Activated CD8-positive, alpha-beta T cell treated with anti-CD3 and anti-CD28 coated beads, Interleukin-2, amount 10 ng/mL, durations not matched to agents 7 days and 5 days (primary cell): Measurements from ENCODE around the gene EEF1AKMT1. TPM values are rescaled to one million over a fixed set of nuclear protein-coding genes. Genes with fewer than 3 reads are reported as not detected.

ENCODE experiments used
- ATAC-seq: fragments of 150-1000 bp; cut with Tn5 transposase; one replicate; pipeline ENCODE4 v1.10.0; 2021; ENCODE audit warnings: moderate library complexity
- CTCF ChIA-PET: fragments of 350-600 bp; sonication (Branson Sonifier 250); formaldehyde crosslinking; loops from one replicate; lab custom pipeline; 2021; ENCODE audit warnings: antibody characterized with exemption; lab: Charles Lee
- POLR2A ChIA-PET: fragments of 350-600 bp; sonication (Branson Sonifier 250); formaldehyde crosslinking; loops from one replicate; lab custom pipeline; 2021; ENCODE audit warnings: antibody characterized with exemption; lab: Charles Lee
- DNase-seq: peaks from one replicate; pipeline ENCODE4 v3.0.0-alpha.2; 2020
- H3K27ac Mint-ChIP-seq: one replicate; pipeline ENCODE4 v1.8.0; 2021; ENCODE audit warnings: mild to moderate bottlenecking, mixed read lengths
- H3K27me3 Mint-ChIP-seq: one replicate; pipeline ENCODE4 v1.8.0; 2021; ENCODE audit warnings: low read depth, mixed read lengths
- H3K36me3 Mint-ChIP-seq: one replicate; pipeline ENCODE4 v1.8.0; 2021; ENCODE audit warnings: low read depth, mixed read lengths
- H3K4me1 Mint-ChIP-seq: one replicate; pipeline ENCODE4 v1.8.0; 2021; ENCODE audit warnings: low read depth, mixed read lengths
- H3K4me3 Mint-ChIP-seq: one replicate; pipeline ENCODE4 v1.8.0; 2021; ENCODE audit warnings: mild to moderate bottlenecking, mixed read lengths
- H3K9me3 Mint-ChIP-seq: one replicate; pipeline ENCODE4 v1.8.0; 2022; ENCODE audit warnings: mixed read lengths; ENCODE audit not compliant: insufficient read depth
- total RNA-seq, 2 experiments: library from RNA; stranded (reverse); gene quantifications; one replicate each; pipeline ENCODE4 v1.2.3, GENCODE V29; 2021

The EEF1AKMT1 gene, protein sequence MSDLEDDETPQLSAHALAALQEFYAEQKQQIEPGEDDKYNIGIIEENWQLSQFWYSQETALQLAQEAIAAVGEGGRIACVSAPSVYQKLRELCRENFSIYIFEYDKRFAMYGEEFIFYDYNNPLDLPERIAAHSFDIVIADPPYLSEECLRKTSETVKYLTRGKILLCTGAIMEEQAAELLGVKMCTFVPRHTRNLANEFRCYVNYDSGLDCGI
- 10 to 100 TPM in 1 of 2 experiments, 1 to 10 TPM in 1; 10.0 to 11.2 TPM for total RNA-seq

GRCh38 chr13:20773194-20774080 lies at the start of gene EEF1AKMT1:
TSS of gene EEF1AKMT1 (minus strand) at chr13:20773961. CDS start at chr13:20757598, 16,363 bp downstream.
- Mint-ChIP-seq H3K27me3 (no peaks in the 10 kb centered on the region), H3K9me3 (peaks cover 8% of the 10 kb centered on the region), H3K36me3 (peaks cover 52% of the 10 kb centered on the region), H3K4me1 (peaks cover 33% of the 10 kb centered on the region), H3K4me3 (peak within 1 kb of the TSS; percentile 96), H3K27ac (peak within 1 kb of the TSS; percentile 99)
- DNase-seq (peak; percentile 95), ATAC-seq (peak; percentile 93)
- CTCF ChIA-PET, result interaction anchor here (1.1 kb wide), 1 partner anchor 55 kb away, joined by 3 read pairs; no protein-coding TSS in a partner anchor
- POLR2A ChIA-PET, result interaction anchor here (0.5 to 2.5 kb wide), 15 partner anchors 9 to 921 kb away, joined by 3 to 8 read pairs (median 4); partner anchors contain the start of genes IFT88, MRPL57, SKA3 and XPO4

DNA sequence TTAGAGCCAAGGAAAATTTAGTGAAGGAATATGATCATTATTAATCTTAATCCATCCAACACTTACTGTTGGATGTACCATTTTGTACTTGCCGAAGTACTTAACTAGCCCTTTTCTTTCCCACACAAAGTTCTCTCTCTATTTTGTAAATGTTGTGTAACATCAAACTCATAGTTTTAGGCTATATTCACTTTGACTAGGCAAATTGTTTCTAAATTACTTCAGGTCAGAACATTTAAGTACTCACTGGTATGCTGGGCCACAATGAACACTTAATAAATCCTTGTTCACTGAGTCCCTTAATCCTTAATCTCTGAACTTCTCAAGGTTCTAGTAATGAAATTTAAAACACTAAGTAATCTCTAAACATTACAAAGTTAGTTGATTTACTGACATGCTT lies 49.3 kb upstream of the EEF1AKMT1 start:
- H3K4me3 Mint-ChIP-seq, result no peak overlapping the region
- H3K4me1 Mint-ChIP-seq, result no peaks in the 10 kb centered on the region
- DNase-seq (no peak), ATAC-seq (no peak)
- CTCF ChIA-PET, result no interaction called here
- POLR2A ChIA-PET, result no interaction called here
- H3K27ac Mint-ChIP-seq, result no peak overlapping the region
- H3K9me3 Mint-ChIP-seq, result no peaks in the 10 kb centered on the region
- no peaks in the 10 kb centered on the region for H3K27me3 Mint-ChIP-seq
- H3K36me3 Mint-ChIP-seq, result peaks cover 4% of the 10 kb centered on the region

- Mint-ChIP-seq H3K9me3 (no peaks in the 10 kb centered on the region), H3K36me3 (peaks cover 4% of the 10 kb centered on the region), H3K27me3 (no peaks in the 10 kb centered on the region), H3K4me1 (no peaks in the 10 kb centered on the region), H3K27ac (no peak overlapping the region), H3K4me3 (no peak overlapping the region)
- ATAC-seq (no peak), DNase-seq (no peak)
- POLR2A ChIA-PET, result no interaction called here
- CTCF ChIA-PET, result interaction anchor here (0.8 kb wide), 1 partner anchor 101 kb away, joined by 3 read pairs; no protein-coding TSS in a partner anchor
These were observed 48.6 kb upstream of the EEF1AKMT1 start for GRCh38 chr13:20822406-20822805.

- H3K27me3 Mint-ChIP-seq, result no peaks in the 10 kb centered on the region
- POLR2A ChIA-PET, result no interaction called here
- DNase-seq (no peak), ATAC-seq (no peak)
- peaks cover 2% of the 10 kb centered on the region for H3K36me3 Mint-ChIP-seq
- no peaks in the 10 kb centered on the region for H3K4me1 Mint-ChIP-seq
- no peak overlapping the region for H3K4me3 Mint-ChIP-seq
- CTCF ChIA-PET, result interaction anchor here (1.4 to 2.3 kb wide), 2 partner anchors 9 to 12 kb away, joined by 3 to 10 read pairs; no protein-coding TSS in a partner anchor
- no peak overlapping the region for H3K27ac Mint-ChIP-seq
- H3K9me3 Mint-ChIP-seq, result no peaks in the 10 kb centered on the region
These were observed 46.0 kb upstream of the EEF1AKMT1 start for GRCh38 chr13:20819715-20820114.

DNA sequence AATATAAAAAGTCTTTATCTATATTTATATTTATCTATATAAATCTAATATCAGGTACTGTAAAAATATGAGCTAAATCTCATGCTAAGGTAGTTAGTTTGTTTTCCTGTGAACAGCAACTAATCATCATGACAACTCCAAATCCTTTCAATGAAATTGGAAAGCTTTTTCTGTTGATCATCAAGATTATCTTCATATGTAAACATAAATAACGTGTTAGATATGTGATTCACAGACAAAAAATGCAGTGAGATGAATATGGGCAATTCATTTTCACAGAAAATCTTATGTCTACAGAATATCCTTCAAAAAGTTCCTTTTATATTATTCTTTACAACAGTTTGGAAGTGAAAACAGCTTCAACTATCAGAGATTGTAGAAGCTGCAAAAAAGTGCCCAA lies 41.7 kb upstream of the EEF1AKMT1 start:
- Mint-ChIP-seq H3K36me3 (peaks cover 13% of the 10 kb centered on the region), H3K27me3 (no peaks in the 10 kb centered on the region), H3K4me1 (no peaks in the 10 kb centered on the region), H3K4me3 (no peak overlapping the region), H3K27ac (no peak overlapping the region), H3K9me3 (no peaks in the 10 kb centered on the region)
- POLR2A ChIA-PET, result interaction anchor here (0.6 kb wide), 1 partner anchor 10 kb away, joined by 3 read pairs; no protein-coding TSS in a partner anchor
- ATAC-seq (no peak), DNase-seq (no peak)
- CTCF ChIA-PET, result interaction anchor here (0.6 to 2.9 kb wide), 4 partner anchors 12 to 1154 kb away, joined by 3 to 34 read pairs (median 4); no protein-coding TSS in a partner anchor

GRCh38 chr13:20814224-20814910 lies 40.6 kb upstream of the EEF1AKMT1 start:
- ATAC-seq, result no peak
- H3K4me1 Mint-ChIP-seq, result no peaks in the 10 kb centered on the region
- no peak overlapping the region for H3K27ac Mint-ChIP-seq
- H3K36me3 Mint-ChIP-seq, result peaks cover 13% of the 10 kb centered on the region
- POLR2A ChIA-PET, result interaction anchor here (0.5 kb wide), 1 partner anchor 90 kb away, joined by 3 read pairs; no protein-coding TSS in a partner anchor
- no peak overlapping the region for H3K4me3 Mint-ChIP-seq
- CTCF ChIA-PET, result interaction anchor here (2.9 kb wide), 1 partner anchor 14 kb away, joined by 34 read pairs; no protein-coding TSS in a partner anchor
- H3K9me3 Mint-ChIP-seq, result no peaks in the 10 kb centered on the region
- no peaks in the 10 kb centered on the region for H3K27me3 Mint-ChIP-seq
- DNase-seq, result no peak

- peaks cover 22% of the 10 kb centered on the region for H3K36me3 Mint-ChIP-seq
- ChIA-PET POLR2A (no interaction called here), CTCF (no interaction called here)
- no peak overlapping the region for H3K4me3 Mint-ChIP-seq
- DNase-seq, result no peak
- no peaks in the 10 kb centered on the region for H3K27me3 Mint-ChIP-seq
- H3K4me1 Mint-ChIP-seq, result no peaks in the 10 kb centered on the region
- no peak for ATAC-seq
- no peak overlapping the region for H3K27ac Mint-ChIP-seq
- H3K9me3 Mint-ChIP-seq, result no peaks in the 10 kb centered on the region
These were observed 39.1 kb upstream of the EEF1AKMT1 start for GRCh38 chr13:20812890-20813289.

DNA sequence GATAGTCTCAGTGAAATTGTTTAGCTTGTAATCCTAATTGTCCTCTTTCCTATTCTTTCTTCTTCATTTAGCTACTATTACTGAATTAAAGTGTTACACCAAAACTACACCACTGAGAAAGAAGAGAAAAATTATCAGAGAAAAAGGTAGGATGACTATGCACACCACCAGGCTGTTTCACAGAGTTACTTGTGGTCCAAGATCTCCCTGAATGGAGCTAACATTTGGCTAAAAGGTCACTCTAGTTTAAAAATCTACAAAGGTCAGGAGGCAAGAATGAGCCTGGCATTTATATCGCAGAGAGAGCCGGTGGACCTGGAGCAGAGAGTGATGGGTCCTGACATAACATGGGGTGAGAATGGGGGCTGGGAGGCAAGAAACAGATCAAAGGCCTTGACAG lies 37.0 kb upstream of the EEF1AKMT1 start:
- no peaks in the 10 kb centered on the region for H3K27me3 Mint-ChIP-seq
- no peak for ATAC-seq
- no peak for DNase-seq
- H3K4me3 Mint-ChIP-seq, result no peak overlapping the region
- H3K27ac Mint-ChIP-seq, result no peak overlapping the region
- H3K9me3 Mint-ChIP-seq, result no peaks in the 10 kb centered on the region
- no peaks in the 10 kb centered on the region for H3K4me1 Mint-ChIP-seq
- H3K36me3 Mint-ChIP-seq, result peaks cover 26% of the 10 kb centered on the region
- ChIA-PET CTCF (interaction anchor here (1.3 kb wide), 1 partner anchor 17 kb away, joined by 3 read pairs; no protein-coding TSS in a partner anchor), POLR2A (no interaction called here)

DNA sequence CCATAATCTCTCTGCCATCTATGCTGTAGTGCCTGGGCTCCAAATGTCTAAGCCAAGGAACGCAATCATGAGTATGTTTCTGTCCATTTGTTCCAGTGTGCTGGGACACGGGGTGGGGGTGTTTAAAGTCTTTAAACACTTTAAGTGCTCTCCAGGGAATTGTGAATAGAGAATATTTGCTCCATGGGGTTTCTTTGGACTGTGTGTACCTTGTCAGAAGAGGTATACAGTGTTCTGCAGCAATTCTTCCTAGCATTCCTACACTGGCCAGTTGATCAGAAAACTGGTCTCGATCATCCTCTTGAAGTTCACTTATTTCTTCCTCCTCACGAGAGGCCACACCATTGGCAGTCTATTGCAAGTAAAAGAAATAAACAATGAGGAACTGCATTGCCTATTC lies 35.1 kb upstream of the EEF1AKMT1 start:
- Mint-ChIP-seq H3K27me3 (no peaks in the 10 kb centered on the region), H3K4me1 (no peaks in the 10 kb centered on the region), H3K27ac (no peak overlapping the region), H3K4me3 (no peak overlapping the region), H3K36me3 (peaks cover 26% of the 10 kb centered on the region), H3K9me3 (no peaks in the 10 kb centered on the region)
- DNase-seq, result no peak
- no peak for ATAC-seq
- ChIA-PET POLR2A (no interaction called here), CTCF (no interaction called here)

- no peak for DNase-seq
- Mint-ChIP-seq H3K9me3 (no peaks in the 10 kb centered on the region), H3K4me1 (no peaks in the 10 kb centered on the region), H3K27ac (no peak overlapping the region), H3K27me3 (no peaks in the 10 kb centered on the region), H3K4me3 (no peak overlapping the region), H3K36me3 (peaks cover 14% of the 10 kb centered on the region)
- POLR2A ChIA-PET, result interaction anchor here (0.6 kb wide), 1 partner anchor 323 kb away, joined by 3 read pairs; no protein-coding TSS in a partner anchor
- no peak for ATAC-seq
- CTCF ChIA-PET, result no interaction called here
These were observed 29.6 kb upstream of the EEF1AKMT1 start for GRCh38 chr13:20803180-20803965.

GRCh38 chr13:20801707-20802106 lies 27.9 kb upstream of the EEF1AKMT1 start:
- H3K27me3 Mint-ChIP-seq, result no peaks in the 10 kb centered on the region
- DNase-seq (no peak), ATAC-seq (no peak)
- peaks cover 21% of the 10 kb centered on the region for H3K36me3 Mint-ChIP-seq
- peaks cover 9% of the 10 kb centered on the region for H3K4me1 Mint-ChIP-seq
- no peak overlapping the region for H3K27ac Mint-ChIP-seq
- H3K4me3 Mint-ChIP-seq, result no peak overlapping the region
- H3K9me3 Mint-ChIP-seq, result no peaks in the 10 kb centered on the region
- ChIA-PET CTCF (no interaction called here), POLR2A (no interaction called here)
